ENCODE measurements around the gene RREB1. TPM values are rescaled to one million over a fixed set of nuclear protein-coding genes. Genes with fewer than 3 reads are reported as not detected.

Gene RREB1
- total and polyA plus RNA-seq, 12 donors: 8.0 to 79.5 (median 48.7) TPM

DNA sequence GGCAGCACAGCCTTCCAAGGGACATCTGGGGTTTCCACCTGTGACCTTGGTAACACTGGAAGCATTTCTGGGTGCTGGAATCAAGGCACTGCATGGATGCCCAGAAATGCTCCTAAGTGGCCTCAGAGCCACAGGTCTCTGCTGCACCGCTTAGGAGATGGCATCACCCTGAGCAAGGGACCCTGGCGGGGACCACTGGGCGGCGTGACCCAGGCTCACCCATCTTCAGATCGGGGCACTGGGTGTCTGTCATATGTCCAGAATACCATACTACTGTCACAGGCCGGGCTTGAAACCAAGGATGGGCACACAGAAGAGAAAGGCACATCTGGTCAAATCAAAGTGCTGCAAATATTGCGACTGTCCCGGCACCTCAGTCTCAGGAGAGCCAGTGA lies 159.3 kb downstream of the RREB1 start:
- H3K27ac ChIP-seq: no peak overlapping the region
- DNase-seq: no peak
- no peaks in the 10 kb centered on the region for H3K9me3 ChIP-seq (replicated peaks in 1 of 3)
- no peak for TF ChIP-seq POLR2A (IDR thresholded peaks at IDR 0.05)
- TF ChIP-seq, protein P1, sequence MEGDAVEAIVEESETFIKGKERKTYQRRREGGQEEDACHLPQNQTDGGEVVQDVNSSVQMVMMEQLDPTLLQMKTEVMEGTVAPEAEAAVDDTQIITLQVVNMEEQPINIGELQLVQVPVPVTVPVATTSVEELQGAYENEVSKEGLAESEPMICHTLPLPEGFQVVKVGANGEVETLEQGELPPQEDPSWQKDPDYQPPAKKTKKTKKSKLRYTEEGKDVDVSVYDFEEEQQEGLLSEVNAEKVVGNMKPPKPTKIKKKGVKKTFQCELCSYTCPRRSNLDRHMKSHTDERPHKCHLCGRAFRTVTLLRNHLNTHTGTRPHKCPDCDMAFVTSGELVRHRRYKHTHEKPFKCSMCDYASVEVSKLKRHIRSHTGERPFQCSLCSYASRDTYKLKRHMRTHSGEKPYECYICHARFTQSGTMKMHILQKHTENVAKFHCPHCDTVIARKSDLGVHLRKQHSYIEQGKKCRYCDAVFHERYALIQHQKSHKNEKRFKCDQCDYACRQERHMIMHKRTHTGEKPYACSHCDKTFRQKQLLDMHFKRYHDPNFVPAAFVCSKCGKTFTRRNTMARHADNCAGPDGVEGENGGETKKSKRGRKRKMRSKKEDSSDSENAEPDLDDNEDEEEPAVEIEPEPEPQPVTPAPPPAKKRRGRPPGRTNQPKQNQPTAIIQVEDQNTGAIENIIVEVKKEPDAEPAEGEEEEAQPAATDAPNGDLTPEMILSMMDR (IDR thresholded peaks at IDR 0.05): no peak
- no peaks in the 10 kb centered on the region for H3K36me3 ChIP-seq (replicated peaks in 1 of 2)
- no peaks in the 10 kb centered on the region for H3K27me3 ChIP-seq
- H3K4me1 ChIP-seq (replicated peaks in 1 of 2): peaks cover 0 to under 1% of the 10 kb centered on the region in 2 donors
- WGBS, 4 donors: 60 to 87% (median 77%) methylated on average over 2 to 8 of the region's 8 CpGs
- H3K4me3 ChIP-seq: no peak overlapping the region
- intact Hi-C loops (cut with DNase I): no loop called here

DNA sequence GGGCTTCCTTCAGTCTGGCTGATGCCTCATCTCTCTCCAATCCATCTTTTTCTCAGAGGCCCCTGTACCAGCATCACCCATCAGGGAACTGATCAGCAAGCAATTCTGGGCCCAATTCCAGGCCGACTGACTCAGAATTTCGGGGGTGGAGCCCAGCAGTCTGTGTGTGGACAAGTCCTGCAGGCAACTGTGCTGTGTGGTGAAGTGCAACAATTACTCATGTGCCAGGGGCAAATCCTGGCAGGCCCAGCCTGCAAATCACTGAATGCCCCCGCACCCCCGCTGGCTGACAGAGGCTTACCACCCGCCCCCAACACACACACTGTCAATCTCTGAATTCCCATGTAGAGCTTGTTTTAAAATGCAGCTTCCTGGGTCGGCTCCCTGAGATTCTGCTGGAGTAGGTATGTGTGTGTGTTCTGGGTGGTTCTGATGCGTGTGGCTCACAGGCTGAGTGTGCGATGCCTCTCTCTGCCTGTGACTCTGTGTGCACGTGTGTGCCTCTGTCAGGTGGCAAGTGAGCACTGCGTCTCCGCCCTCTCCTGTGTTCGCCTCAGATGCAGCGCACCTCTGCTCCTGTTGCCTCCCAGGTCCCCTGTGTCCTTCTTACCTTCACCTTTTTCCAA lies 159.8 kb downstream of the RREB1 start:
- no peaks in the 10 kb centered on the region for H3K9me3 ChIP-seq (replicated peaks in 1 of 3)
- no peaks in the 10 kb centered on the region for H3K4me1 ChIP-seq (replicated peaks in 1 of 2)
- TF ChIP-seq, protein P1 (IDR thresholded peaks at IDR 0.05): no peak
- TF ChIP-seq POLR2A (IDR thresholded peaks at IDR 0.05): no peak
- peak overlapping the region in 1 of 5 donors; percentile 75 for H3K27ac ChIP-seq
- no peak overlapping the region for H3K4me3 ChIP-seq
- intact Hi-C loops (cut with DNase I): no loop called here
- DNase-seq: peak; percentile 88 to 96 (median 95)
- WGBS, 4 donors: 38 to 55% (median 44%) methylated on average over 11 to 13 of the region's 13 CpGs
- no peaks in the 10 kb centered on the region for H3K36me3 ChIP-seq (replicated peaks in 1 of 2)
- no peaks in the 10 kb centered on the region for H3K27me3 ChIP-seq

DNA sequence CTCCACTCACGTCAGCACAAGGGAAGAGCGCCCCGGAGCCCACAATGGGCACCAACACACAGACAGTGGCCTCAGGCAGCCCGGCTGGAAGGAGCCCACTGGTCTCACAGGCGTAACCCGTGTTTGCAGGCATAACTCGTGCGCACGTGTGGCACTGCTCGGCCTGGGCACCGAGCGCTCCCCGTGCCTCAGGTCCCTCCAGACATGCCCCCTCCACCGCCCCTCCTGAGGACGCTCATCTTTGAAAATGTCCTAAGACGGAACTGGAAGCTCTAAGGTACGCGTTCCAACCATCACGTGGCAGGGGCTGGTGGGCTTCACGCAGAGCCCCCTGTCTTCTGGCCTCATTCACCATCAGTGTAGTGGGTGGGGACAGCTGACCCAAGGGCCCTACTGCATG lies 160.6 kb downstream of the RREB1 start:
- intact Hi-C loops (cut with DNase I): no loop called here
- peak in 3 of 7 donors; percentile 5 to 43 (median 20) for DNase-seq
- no peak for TF ChIP-seq POLR2A (IDR thresholded peaks at IDR 0.05)
- TF ChIP-seq, protein P1 (IDR thresholded peaks at IDR 0.05): no peak
- Histone ChIP-seq H3K27ac (no peak overlapping the region), H3K27me3 (no peaks in the 10 kb centered on the region), H3K4me3 (no peak overlapping the region), H3K9me3 (replicated peaks in 1 of 3) (no peaks in the 10 kb centered on the region), H3K4me1 (replicated peaks in 1 of 2) (no peaks in the 10 kb centered on the region), H3K36me3 (replicated peaks in 1 of 2) (no peaks in the 10 kb centered on the region)
- 84 to 93% (median 92%) methylated on average over 11 to 20 of the region's 20 CpGs for WGBS, 4 donors

DNA sequence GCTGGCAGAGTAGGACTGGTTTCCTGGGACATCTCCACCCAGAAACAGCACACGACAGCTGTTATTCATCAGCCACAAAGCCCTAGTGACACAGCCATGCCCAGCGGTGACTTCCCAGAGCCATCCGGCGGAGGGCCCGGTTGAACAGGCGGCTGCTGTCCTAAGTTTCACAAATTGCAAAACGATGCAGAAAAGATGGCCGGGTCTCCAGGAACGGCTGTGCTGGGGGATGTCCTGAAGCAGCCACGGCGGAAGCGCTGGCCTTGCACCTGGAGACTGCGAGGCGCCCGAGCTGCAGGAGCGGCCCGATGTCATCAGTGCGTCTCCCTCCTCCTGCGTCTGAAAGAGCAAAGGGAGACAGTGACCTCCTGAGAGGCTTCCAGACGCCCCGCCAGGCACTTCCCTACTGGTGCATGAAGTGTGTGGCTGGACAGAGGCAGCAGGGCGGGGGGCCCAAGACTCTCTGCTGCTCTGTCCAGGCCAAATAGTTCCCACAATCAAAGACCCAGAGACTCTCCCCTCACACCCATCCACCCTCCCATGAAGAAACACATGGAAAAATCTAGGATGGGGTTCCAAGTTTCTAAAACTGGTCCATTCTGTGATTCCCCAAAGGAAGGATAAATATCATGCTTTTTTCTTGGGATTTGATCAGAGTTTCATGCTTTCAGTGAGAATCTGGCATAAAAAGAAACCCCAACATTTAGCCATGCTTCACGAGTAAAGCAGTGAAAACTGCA lies 161.2 kb downstream of the RREB1 start:
- H3K36me3 ChIP-seq (replicated peaks in 1 of 2): no peaks in the 10 kb centered on the region
- TF ChIP-seq, protein P1 (IDR thresholded peaks at IDR 0.05): no peak
- no peak for TF ChIP-seq POLR2A (IDR thresholded peaks at IDR 0.05)
- H3K27me3 ChIP-seq: no peaks in the 10 kb centered on the region
- intact Hi-C loops (cut with DNase I): no loop called here
- DNase-seq: peak in 2 of 7 donors; percentile 24 to 44
- no peak overlapping the region for H3K4me3 ChIP-seq
- no peaks in the 10 kb centered on the region for H3K9me3 ChIP-seq (replicated peaks in 1 of 3)
- 87 to 93% (median 92%) methylated on average over 4 to 23 of the region's 23 CpGs for WGBS, 4 donors
- H3K4me1 ChIP-seq (replicated peaks in 1 of 2): no peaks in the 10 kb centered on the region
- no peak overlapping the region for H3K27ac ChIP-seq

Data from adrenal gland (tissue), 12 donors.